ENCODE measurements around the gene ARMC10. TPM values are rescaled to one million over a fixed set of nuclear protein-coding genes. Genes with fewer than 3 reads are reported as not detected.
"Not testable (repeated sequence)": the region's sequence is repeated elsewhere in the genome, so short reads cannot be mapped to it uniquely, and the experiment has no call there.

ARMC10 gene
- 33.9 TPM for polyA plus RNA-seq
- long read RNA-seq, donor 1, transcript ARMC10-208 (6 exons, 2,524 nt) = major isoform, 7 of 19 reads
- long read RNA-seq, donor 1, partial matches to known transcripts = 0 of 19 reads
- long read RNA-seq, donor 1, other reads (novel, unspliced or antisense) = 6 of 19 reads
- long read RNA-seq, donor 2, transcript ARMC10-208 (6 exons, 2,524 nt) = major isoform, 13 of 22 reads
- long read RNA-seq, donor 2, partial matches to known transcripts = 0 of 22 reads
- long read RNA-seq, donor 2, other reads (novel, unspliced or antisense) = 0 of 22 reads
- long read RNA-seq, donor 3, transcript ARMC10-208 (6 exons, 2,524 nt) = major isoform, 26 of 53 reads
- long read RNA-seq, donor 3, transcript ARMC10-202 (7 exons, 2,635 nt) = minor isoform, 6 of 53 reads
- long read RNA-seq, donor 3, transcript ARMC10-209 (5 exons, 2,347 nt) = minor isoform, 7 of 53 reads
- long read RNA-seq, donor 3, partial matches to known transcripts = 10 of 53 reads
- long read RNA-seq, donor 3, other reads (novel, unspliced or antisense) = 0 of 53 reads
- long read RNA-seq, donor 4, partial matches to known transcripts = 0 of 4 reads
- long read RNA-seq, donor 4, other reads (novel, unspliced or antisense) = 0 of 4 reads
- long read RNA-seq, donor 5, transcript ARMC10-202 (7 exons, 2,635 nt) = minor isoform, 6 of 32 reads
- long read RNA-seq, donor 5, transcript ARMC10-208 (6 exons, 2,524 nt) = major isoform, 8 of 32 reads
- long read RNA-seq, donor 5, partial matches to known transcripts = 10 of 32 reads
- long read RNA-seq, donor 5, other reads (novel, unspliced or antisense) = 6 of 32 reads
- long read RNA-seq, donor 6, transcript ARMC10-208 (6 exons, 2,524 nt) = major isoform, 9 of 28 reads
- long read RNA-seq, donor 6, partial matches to known transcripts = 6 of 28 reads
- long read RNA-seq, donor 6, other reads (novel, unspliced or antisense) = 0 of 28 reads
- long read RNA-seq, donor 7, partial matches to known transcripts = 0 of 8 reads
- long read RNA-seq, donor 7, other reads (novel, unspliced or antisense) = 0 of 8 reads
- long read RNA-seq, donor 8, transcript ARMC10-208 (6 exons, 2,524 nt) = major isoform, 17 of 29 reads
- long read RNA-seq, donor 8, partial matches to known transcripts = 5 of 29 reads
- long read RNA-seq, donor 8, other reads (novel, unspliced or antisense) = 0 of 29 reads
- long read RNA-seq, donor 9, transcript ARMC10-208 (6 exons, 2,524 nt) = major isoform, 20 of 32 reads
- long read RNA-seq, donor 9, partial matches to known transcripts = 6 of 32 reads
- long read RNA-seq, donor 9, other reads (novel, unspliced or antisense) = 0 of 32 reads
- long read RNA-seq, donor 10, transcript ARMC10-209 (5 exons, 2,347 nt) = minor isoform, 9 of 30 reads
- long read RNA-seq, donor 10, transcript ARMC10-208 (6 exons, 2,524 nt) = major isoform, 14 of 30 reads
- long read RNA-seq, donor 10, partial matches to known transcripts = 0 of 30 reads
- long read RNA-seq, donor 10, other reads (novel, unspliced or antisense) = 0 of 30 reads
- long read RNA-seq, donor 11, partial matches to known transcripts = 0 of 12 reads
- long read RNA-seq, donor 11, other reads (novel, unspliced or antisense) = 0 of 12 reads

GRCh38 chr7:103074519-103075336 lies at the start of gene ARMC10, which contains the start of gene FBXL13:
ARMC10 (plus strand) TSS chr7:103075140; CDS start chr7:103075273, 133 bp downstream.
FBXL13 (minus strand) TSS chr7:103074796.
- Histone ChIP-seq H3K27ac (ENCODE audit: low read length) (peak within 1 kb of the TSS; percentile 83), H3K4me3 (ENCODE audit: low read length) (peak within 1 kb of the TSS; percentile 79), H3K27me3 (ENCODE audit: control insufficient read depth, insufficient read depth, low read length) (no peaks in the 10 kb centered on the region), H3K4me1 (ENCODE audit: control insufficient read depth, insufficient read depth, low read length) (peaks cover 10% of the 10 kb centered on the region), H3K36me3 (ENCODE audit: control insufficient read depth, insufficient read depth, low read length) (peaks cover 4% of the 10 kb centered on the region), H3K9me3 (ENCODE audit: control insufficient read depth, low read depth, low read length) (no peaks in the 10 kb centered on the region)
- 0% methylated on average over 3 of the region's 83 CpGs for WGBS (ENCODE audit: insufficient coverage, low lambda C conversion rate)
- peak; percentile 91 to 96 for DNase-seq

DNA sequence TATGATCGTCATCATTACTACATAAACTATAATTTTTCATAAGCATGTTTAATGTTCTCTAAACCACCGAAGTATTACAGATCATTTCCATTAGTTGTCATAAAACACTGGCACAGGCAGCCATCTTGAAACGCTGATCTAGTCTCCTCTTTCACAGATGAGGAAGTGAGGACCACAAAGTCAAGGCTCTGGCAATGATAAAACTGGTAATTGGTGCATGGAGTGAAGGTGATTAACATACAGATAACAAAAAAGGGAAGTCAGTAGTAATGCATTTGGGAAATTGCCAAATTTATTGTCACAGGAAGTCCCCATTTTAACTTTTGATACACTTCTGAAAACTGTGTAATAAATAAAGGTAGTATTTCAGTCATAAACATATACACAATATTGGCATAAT lies 49.6 kb upstream of the ARMC10 start:
- Histone ChIP-seq H3K4me1 (ENCODE audit: control insufficient read depth, insufficient read depth, low read length) (no peaks in the 10 kb centered on the region), H3K4me3 (ENCODE audit: low read length) (no peak overlapping the region), H3K36me3 (ENCODE audit: control insufficient read depth, insufficient read depth, low read length) (no peaks in the 10 kb centered on the region), H3K27me3 (ENCODE audit: control insufficient read depth, insufficient read depth, low read length) (no peaks in the 10 kb centered on the region), H3K9me3 (ENCODE audit: control insufficient read depth, low read depth, low read length) (no peaks in the 10 kb centered on the region), H3K27ac (ENCODE audit: low read length) (no peak overlapping the region)
- 100% methylated on average over 1 of the region's 3 CpGs for WGBS (ENCODE audit: insufficient coverage, low lambda C conversion rate)
- DNase-seq = no peak

- H3K4me1 ChIP-seq (ENCODE audit: control insufficient read depth, insufficient read depth, low read length) = no peaks in the 10 kb centered on the region
- peaks cover 6% of the 10 kb centered on the region for H3K9me3 ChIP-seq (ENCODE audit: control insufficient read depth, low read depth, low read length)
- no peaks in the 10 kb centered on the region for H3K36me3 ChIP-seq (ENCODE audit: control insufficient read depth, insufficient read depth, low read length)
- DNase-seq = no peak
- no peaks in the 10 kb centered on the region for H3K27me3 ChIP-seq (ENCODE audit: control insufficient read depth, insufficient read depth, low read length)
- no CpG with 5 or more reads among the region's 1 CpG for WGBS (ENCODE audit: insufficient coverage, low lambda C conversion rate)
- H3K27ac ChIP-seq (ENCODE audit: low read length) = no peak overlapping the region
- no peak overlapping the region for H3K4me3 ChIP-seq (ENCODE audit: low read length)
Observed at GRCh38 chr7:103031024-103031423, 43.9 kb upstream of the ARMC10 start.

DNA sequence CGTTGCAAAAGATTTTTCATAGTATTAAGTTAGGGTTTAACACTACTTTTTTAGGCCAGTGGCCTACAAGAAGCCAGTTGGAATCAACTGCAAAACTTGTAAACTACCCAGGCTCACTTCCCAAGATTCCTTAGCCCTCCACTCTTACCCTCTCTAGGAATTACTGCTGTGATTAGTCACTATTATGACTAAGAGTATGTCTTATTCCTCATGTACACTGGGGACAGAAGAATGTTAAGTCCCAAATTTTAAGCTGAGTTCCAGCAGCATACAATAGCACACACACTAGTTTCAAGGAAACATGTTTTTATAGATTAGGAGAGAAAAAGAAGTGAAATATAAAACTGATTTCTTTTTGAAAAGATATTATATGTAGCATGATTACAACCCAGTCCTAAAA lies 43.2 kb upstream of the ARMC10 start:
- H3K9me3 ChIP-seq (ENCODE audit: control insufficient read depth, low read depth, low read length) = peaks cover 6% of the 10 kb centered on the region
- H3K4me1 ChIP-seq (ENCODE audit: control insufficient read depth, insufficient read depth, low read length) = no peaks in the 10 kb centered on the region
- no peak overlapping the region for H3K4me3 ChIP-seq (ENCODE audit: low read length)
- DNase-seq = no peak
- no peaks in the 10 kb centered on the region for H3K36me3 ChIP-seq (ENCODE audit: control insufficient read depth, insufficient read depth, low read length)
- H3K27ac ChIP-seq (ENCODE audit: low read length) = no peak overlapping the region
- H3K27me3 ChIP-seq (ENCODE audit: control insufficient read depth, insufficient read depth, low read length) = no peaks in the 10 kb centered on the region
- 50% methylated on average over 1 of the region's 1 CpG for WGBS (ENCODE audit: insufficient coverage, low lambda C conversion rate)

GRCh38 chr7:103034318-103034717 lies 40.6 kb upstream of the ARMC10 start:
- H3K27ac ChIP-seq (ENCODE audit: low read length); H3K4me3 ChIP-seq (ENCODE audit: low read length); H3K9me3 ChIP-seq (ENCODE audit: control insufficient read depth, low read depth, low read length); H3K36me3 ChIP-seq (ENCODE audit: control insufficient read depth, insufficient read depth, low read length); H3K4me1 ChIP-seq (ENCODE audit: control insufficient read depth, insufficient read depth, low read length); DNase-seq; H3K27me3 ChIP-seq (ENCODE audit: control insufficient read depth, insufficient read depth, low read length): not testable (repeated sequence)
- no CpG with 5 or more reads among the region's 20 CpGs for WGBS (ENCODE audit: insufficient coverage, low lambda C conversion rate)

GRCh38 chr7:103037476-103037822 lies 37.5 kb upstream of the ARMC10 start:
- no CpG with 5 or more reads among the region's 1 CpG for WGBS (ENCODE audit: insufficient coverage, low lambda C conversion rate)

GRCh38 chr7:103037823-103038739 lies 36.9 kb upstream of the ARMC10 start:
- H3K9me3 ChIP-seq (ENCODE audit: control insufficient read depth, low read depth, low read length); H3K27me3 ChIP-seq (ENCODE audit: control insufficient read depth, insufficient read depth, low read length); H3K4me3 ChIP-seq (ENCODE audit: low read length); H3K36me3 ChIP-seq (ENCODE audit: control insufficient read depth, insufficient read depth, low read length); H3K4me1 ChIP-seq (ENCODE audit: control insufficient read depth, insufficient read depth, low read length); H3K27ac ChIP-seq (ENCODE audit: low read length): not testable (repeated sequence)
- DNase-seq = peak in 1 of 2 donors; percentile 3
- WGBS (ENCODE audit: insufficient coverage, low lambda C conversion rate) = no CpG with 5 or more reads among the region's 20 CpGs

More at GRCh38 chr7:103037476-103037822, 37.5 kb upstream of the ARMC10 start:
- Histone ChIP-seq H3K36me3 (ENCODE audit: control insufficient read depth, insufficient read depth, low read length) (no peaks in the 10 kb centered on the region), H3K27ac (ENCODE audit: low read length) (no peak overlapping the region), H3K4me1 (ENCODE audit: control insufficient read depth, insufficient read depth, low read length) (no peaks in the 10 kb centered on the region), H3K27me3 (ENCODE audit: control insufficient read depth, insufficient read depth, low read length) (no peaks in the 10 kb centered on the region), H3K4me3 (ENCODE audit: low read length) (no peak overlapping the region), H3K9me3 (ENCODE audit: control insufficient read depth, low read depth, low read length) (peaks cover 6% of the 10 kb centered on the region)
- no peak for DNase-seq

GRCh38 chr7:103041815-103042214 lies 33.1 kb upstream of the ARMC10 start:
- not testable (repeated sequence) for H3K27ac ChIP-seq (ENCODE audit: low read length); H3K27me3 ChIP-seq (ENCODE audit: control insufficient read depth, insufficient read depth, low read length); H3K9me3 ChIP-seq (ENCODE audit: control insufficient read depth, low read depth, low read length); DNase-seq; H3K4me1 ChIP-seq (ENCODE audit: control insufficient read depth, insufficient read depth, low read length); H3K4me3 ChIP-seq (ENCODE audit: low read length); H3K36me3 ChIP-seq (ENCODE audit: control insufficient read depth, insufficient read depth, low read length)
- WGBS (ENCODE audit: insufficient coverage, low lambda C conversion rate) = no CpG with 5 or more reads among the region's 1 CpG

Measured in large intestine (tissue), 12 donors.